ENCODE measurements around the gene RANGRF.

Gene RANGRF

GRCh38 chr17:8333281-8333680 is 44.8 kb downstream of the RANGRF start:
- H3K9me3 ChIP-seq (ENCODE audit: insufficient read depth, low read length, severe bottlenecking) = no peaks in the 10 kb centered on the region
- no peaks in the 10 kb centered on the region for H3K27me3 ChIP-seq (ENCODE audit: insufficient read depth, low read length, poor library complexity)
- H3K27ac ChIP-seq (ENCODE audit: low read length) = no peak overlapping the region
- no peak for TF ChIP-seq EZH2 (IDR thresholded peaks at IDR 0.05; ENCODE audit: borderline replicate concordance, low read depth, low read length, severe bottlenecking)
- TF ChIP-seq CTCF (IDR thresholded peaks at IDR 0.05; ENCODE audit: borderline replicate concordance, extremely low read depth, low read length, poor library complexity, severe bottlenecking) = no peak
- DNase-seq (no peak), ATAC-seq (ENCODE audit: insufficient read depth, low read depth) (no peak)
- H3K4me2 ChIP-seq (ENCODE audit: insufficient read depth, low read length) = no peak overlapping the region
- H3K4me1 ChIP-seq (ENCODE audit: insufficient read depth, low read length) = no peaks in the 10 kb centered on the region
- H3K36me3 ChIP-seq (ENCODE audit: insufficient read depth, low read length) = no peaks in the 10 kb centered on the region
- H4K20me1 ChIP-seq (ENCODE audit: insufficient read depth, low read length) = no peaks in the 10 kb centered on the region
- H3K79me2 ChIP-seq (ENCODE audit: insufficient read depth, low read length) = no peaks in the 10 kb centered on the region
- no peak overlapping the region for H2AFZ ChIP-seq (ENCODE audit: low read depth, low read length)
- H3K9ac ChIP-seq (ENCODE audit: low read depth, low read length) = no peak overlapping the region
- H3K4me3 ChIP-seq (ENCODE audit: low read depth in 1 of 2, low read length in 2 of 2) = no peak overlapping the region

GRCh38 chr17:8337802-8338752 is 49.6 kb downstream of the RANGRF start:
- Histone ChIP-seq H3K27ac (ENCODE audit: low read length) (no peak overlapping the region), H3K36me3 (ENCODE audit: insufficient read depth, low read length) (no peaks in the 10 kb centered on the region), H3K9ac (ENCODE audit: low read depth, low read length) (no peak overlapping the region), H3K27me3 (ENCODE audit: insufficient read depth, low read length, poor library complexity) (no peaks in the 10 kb centered on the region), H3K9me3 (ENCODE audit: insufficient read depth, low read length, severe bottlenecking) (no peaks in the 10 kb centered on the region), H3K79me2 (ENCODE audit: insufficient read depth, low read length) (no peaks in the 10 kb centered on the region), H4K20me1 (ENCODE audit: insufficient read depth, low read length) (no peaks in the 10 kb centered on the region), H2AFZ (ENCODE audit: low read depth, low read length) (no peak overlapping the region), H3K4me3 (ENCODE audit: low read depth in 1 of 2, low read length in 2 of 2) (no peak overlapping the region), H3K4me2 (ENCODE audit: insufficient read depth, low read length) (no peak overlapping the region), H3K4me1 (ENCODE audit: insufficient read depth, low read length) (no peaks in the 10 kb centered on the region)
- no peak for ATAC-seq (ENCODE audit: insufficient read depth, low read depth)
- TF ChIP-seq CTCF (IDR thresholded peaks at IDR 0.05; ENCODE audit: borderline replicate concordance, extremely low read depth, low read length, poor library complexity, severe bottlenecking) (no peak), EZH2 (IDR thresholded peaks at IDR 0.05; ENCODE audit: borderline replicate concordance, low read depth, low read length, severe bottlenecking) (no peak)
- DNase-seq = no peak

GRCh38 chr17:8338753-8339140 is 50.3 kb downstream of the RANGRF start:
- DNase-seq (no peak), ATAC-seq (ENCODE audit: insufficient read depth, low read depth) (no peak)
- H3K36me3 ChIP-seq (ENCODE audit: insufficient read depth, low read length) = no peaks in the 10 kb centered on the region
- H3K27me3 ChIP-seq (ENCODE audit: insufficient read depth, low read length, poor library complexity) = no peaks in the 10 kb centered on the region
- H3K9ac ChIP-seq (ENCODE audit: low read depth, low read length) = no peak overlapping the region
- H3K4me3 ChIP-seq (ENCODE audit: low read depth in 1 of 2, low read length in 2 of 2) = no peak overlapping the region
- no peak overlapping the region for H3K4me2 ChIP-seq (ENCODE audit: insufficient read depth, low read length)
- no peak for TF ChIP-seq CTCF (IDR thresholded peaks at IDR 0.05; ENCODE audit: borderline replicate concordance, extremely low read depth, low read length, poor library complexity, severe bottlenecking)
- no peak for TF ChIP-seq EZH2 (IDR thresholded peaks at IDR 0.05; ENCODE audit: borderline replicate concordance, low read depth, low read length, severe bottlenecking)
- no peak overlapping the region for H2AFZ ChIP-seq (ENCODE audit: low read depth, low read length)
- H3K9me3 ChIP-seq (ENCODE audit: insufficient read depth, low read length, severe bottlenecking) = no peaks in the 10 kb centered on the region
- no peaks in the 10 kb centered on the region for H3K4me1 ChIP-seq (ENCODE audit: insufficient read depth, low read length)
- no peaks in the 10 kb centered on the region for H3K79me2 ChIP-seq (ENCODE audit: insufficient read depth, low read length)
- H4K20me1 ChIP-seq (ENCODE audit: insufficient read depth, low read length) = no peaks in the 10 kb centered on the region
- H3K27ac ChIP-seq (ENCODE audit: low read length) = no peak overlapping the region
